Measurements from ENCODE around the gene TP53BP1.
A peak's percentile ranks its signal among the peaks of the same experiment; 100 is the strongest.
"Not testable (repeated sequence)": the region's sequence is repeated elsewhere in the genome, so short reads cannot be mapped to it uniquely, and the experiment has no call there.

The TP53BP1 gene

GRCh38 chr15:43403616-43404015 lies 89.3 kb downstream of the TP53BP1 start:
- H3K27me3 Mint-ChIP-seq = no peaks in the 10 kb centered on the region
- H3K36me3 Mint-ChIP-seq = peaks cover 67% of the 10 kb centered on the region
- H3K9me3 Mint-ChIP-seq = no peaks in the 10 kb centered on the region
- CTCF ChIA-PET = no interaction called here
- no peak overlapping the region for H3K4me3 Mint-ChIP-seq
- no peak for DNase-seq
- H3K4me1 Mint-ChIP-seq = peaks cover 4% of the 10 kb centered on the region
- no peak overlapping the region for H3K27ac Mint-ChIP-seq

GRCh38 chr15:43402255-43402654 lies 90.7 kb downstream of the TP53BP1 start:
- no peak for DNase-seq
- H3K27ac Mint-ChIP-seq = no peak overlapping the region
- H3K27me3 Mint-ChIP-seq = no peaks in the 10 kb centered on the region
- H3K36me3 Mint-ChIP-seq = peaks cover 62% of the 10 kb centered on the region
- H3K4me3 Mint-ChIP-seq = no peak overlapping the region
- CTCF ChIA-PET = no interaction called here
- peaks cover 4% of the 10 kb centered on the region for H3K4me1 Mint-ChIP-seq
- no peaks in the 10 kb centered on the region for H3K9me3 Mint-ChIP-seq

- CTCF ChIA-PET, DNase-seq, H3K27ac Mint-ChIP-seq, H3K4me3 Mint-ChIP-seq, H3K9me3 Mint-ChIP-seq, H3K4me1 Mint-ChIP-seq, H3K27me3 Mint-ChIP-seq: not testable (repeated sequence)
- H3K36me3 Mint-ChIP-seq = peaks cover 40% of the 10 kb centered on the region
Measured at GRCh38 chr15:43393592-43393991, 99.4 kb downstream of the TP53BP1 start.

- H3K27me3 Mint-ChIP-seq = no peaks in the 10 kb centered on the region
- CTCF ChIA-PET = no interaction called here
- no peak for DNase-seq
- no peaks in the 10 kb centered on the region for H3K9me3 Mint-ChIP-seq
- no peak overlapping the region for H3K4me3 Mint-ChIP-seq
- no peaks in the 10 kb centered on the region for H3K4me1 Mint-ChIP-seq
- peaks cover 39% of the 10 kb centered on the region for H3K36me3 Mint-ChIP-seq
- H3K27ac Mint-ChIP-seq = no peak overlapping the region
Measured at GRCh38 chr15:43390723-43391122, 102.2 kb downstream of the TP53BP1 start.

- Mint-ChIP-seq H3K4me3 (no peak overlapping the region), H3K36me3 (peaks cover 54% of the 10 kb centered on the region), H3K27me3 (no peaks in the 10 kb centered on the region), H3K27ac (no peak overlapping the region), H3K4me1 (no peaks in the 10 kb centered on the region), H3K9me3 (no peaks in the 10 kb centered on the region)
- no peak for DNase-seq
- CTCF ChIA-PET = no interaction called here
Measured at GRCh38 chr15:43383070-43383469, 109.9 kb downstream of the TP53BP1 start.

GRCh38 chr15:43382310-43382709 lies 110.6 kb downstream of the TP53BP1 start:
- Mint-ChIP-seq H3K36me3 (peaks cover 60% of the 10 kb centered on the region), H3K4me1 (no peaks in the 10 kb centered on the region), H3K27me3 (no peaks in the 10 kb centered on the region), H3K27ac (no peak overlapping the region), H3K4me3 (no peak overlapping the region), H3K9me3 (no peaks in the 10 kb centered on the region)
- DNase-seq = no peak
- CTCF ChIA-PET = interaction anchor here (1.6 kb wide), 1 partner anchor 11 kb away, joined by 5 read pairs; the partner anchor contains the start of genes TUBGCP4 and ZSCAN29

GRCh38 chr15:43378601-43379000 lies 114.4 kb downstream of the TP53BP1 start:
- Mint-ChIP-seq H3K36me3 (peaks cover 41% of the 10 kb centered on the region), H3K27me3 (no peaks in the 10 kb centered on the region), H3K9me3 (no peaks in the 10 kb centered on the region), H3K27ac (no peak overlapping the region), H3K4me3 (no peak overlapping the region), H3K4me1 (peaks cover 9% of the 10 kb centered on the region)
- no peak for DNase-seq
- CTCF ChIA-PET = interaction anchor here (0.6 to 1.8 kb wide), 2 partner anchors 8 to 57 kb away, joined by 4 to 6 read pairs; partner anchors contain the start of genes TUBGCP4 and ZSCAN29

GRCh38 chr15:43376017-43376705 lies 116.8 kb downstream of the TP53BP1 start:
- no peak overlapping the region for H3K27ac Mint-ChIP-seq
- H3K27me3 Mint-ChIP-seq = no peaks in the 10 kb centered on the region
- H3K36me3 Mint-ChIP-seq = peaks cover 40% of the 10 kb centered on the region
- peak; percentile 58 for DNase-seq
- no peaks in the 10 kb centered on the region for H3K9me3 Mint-ChIP-seq
- CTCF ChIA-PET = interaction anchor here (0.5 to 1.7 kb wide), 12 partner anchors 12 to 737 kb away, joined by 3 to 8 read pairs (median 4); no protein-coding TSS in a partner anchor
- no peak overlapping the region for H3K4me3 Mint-ChIP-seq
- peaks cover 28% of the 10 kb centered on the region for H3K4me1 Mint-ChIP-seq

- peak within 1 kb of the TSS; percentile 76 for H3K27ac Mint-ChIP-seq
- peak within 1 kb of the TSS; percentile 84 for H3K4me3 Mint-ChIP-seq
- no peaks in the 10 kb centered on the region for H3K27me3 Mint-ChIP-seq
- H3K36me3 Mint-ChIP-seq = peaks cover 54% of the 10 kb centered on the region
- CTCF ChIA-PET = interaction anchor here (1.0 to 2.8 kb wide), 6 partner anchors 8 to 140 kb away, joined by 3 to 14 read pairs (median 8); no protein-coding TSS in a partner anchor
- peaks cover 18% of the 10 kb centered on the region for H3K9me3 Mint-ChIP-seq
- DNase-seq = peak; percentile 85
- peaks cover 59% of the 10 kb centered on the region for H3K4me1 Mint-ChIP-seq
Measured at GRCh38 chr15:43370975-43371974, 121.7 kb downstream of the TP53BP1 start, which contains the start of the genes TUBGCP4 and ZSCAN29. Gene TUBGCP4, plus strand, starts transcription at chr15:43371101. Its CDS starts 254 bp downstream, at chr15:43371355. Gene ZSCAN29, minus strand, starts transcription at chr15:43371043. Its CDS starts 1,130 bp downstream, at chr15:43369913.

GRCh38 chr15:43370310-43370974 lies 122.5 kb downstream of the TP53BP1 start:
- H3K4me1 Mint-ChIP-seq = peaks cover 55% of the 10 kb centered on the region
- peaks cover 18% of the 10 kb centered on the region for H3K9me3 Mint-ChIP-seq
- peak overlapping the region; percentile 84 for H3K4me3 Mint-ChIP-seq
- DNase-seq = no peak
- peak overlapping the region; percentile 75 for H3K27ac Mint-ChIP-seq
- CTCF ChIA-PET = interaction anchor here (1.5 to 2.8 kb wide), 5 partner anchors 9 to 140 kb away, joined by 5 to 14 read pairs (median 9); no protein-coding TSS in a partner anchor
- peaks cover 58% of the 10 kb centered on the region for H3K36me3 Mint-ChIP-seq
- H3K27me3 Mint-ChIP-seq = no peaks in the 10 kb centered on the region

GRCh38 chr15:43361313-43361903 lies 131.5 kb downstream of the TP53BP1 start:
- Mint-ChIP-seq H3K27ac (no peak overlapping the region), H3K36me3 (peaks cover 81% of the 10 kb centered on the region), H3K4me1 (peaks cover 5% of the 10 kb centered on the region), H3K4me3 (no peak overlapping the region), H3K9me3 (peaks cover 56% of the 10 kb centered on the region), H3K27me3 (no peaks in the 10 kb centered on the region)
- DNase-seq = no peak
- CTCF ChIA-PET = interaction anchor here (1.9 kb wide), 1 partner anchor 9 kb away, joined by 14 read pairs; the partner anchor contains the start of genes TUBGCP4 and ZSCAN29

- no peaks in the 10 kb centered on the region for H3K27me3 Mint-ChIP-seq
- H3K4me3 Mint-ChIP-seq = no peak overlapping the region
- H3K9me3 Mint-ChIP-seq = peaks cover 57% of the 10 kb centered on the region
- peaks cover 80% of the 10 kb centered on the region for H3K36me3 Mint-ChIP-seq
- CTCF ChIA-PET = interaction anchor here (1.9 kb wide), 1 partner anchor 10 kb away, joined by 14 read pairs; the partner anchor contains the start of genes TUBGCP4 and ZSCAN29
- no peak for DNase-seq
- no peak overlapping the region for H3K27ac Mint-ChIP-seq
- peaks cover 5% of the 10 kb centered on the region for H3K4me1 Mint-ChIP-seq
Measured at GRCh38 chr15:43360821-43361220, 132.1 kb downstream of the TP53BP1 start.
